Right lobe of liver (tissue), 4 donors: ENCODE data around the gene KMT2C.
"Not testable (repeated sequence)": the region's sequence is repeated elsewhere in the genome, so short reads cannot be mapped to it uniquely, and the experiment has no call there.

Source experiments
- CTCF ChIP-seq, 4 donors: fragments of 200-600 bp in 3 of 4; fragments of 450-650 bp in 1 of 4; IDR thresholded peaks; one replicate each; pipeline versions ENCODE4 v1.5.1 to v1.8.0; 2016 to 2022; ENCODE audit warnings: antibody characterized with exemption in 4 of 4, mild to moderate bottlenecking in 2 of 4
- POLR2A ChIP-seq: fragments of 450-650 bp; IDR thresholded peaks from one replicate; pipeline ENCODE4 v1.6.1; 2017; ENCODE audit warnings: antibody characterized with exemption, mild to moderate bottlenecking
- donor health status: DM: no; HTN: no; CAD: no.
- donor health status: DM: no; HTN: no; CAD: no.
- donor health status: DM: no; HTN: yes; CAD: no.

DNA sequence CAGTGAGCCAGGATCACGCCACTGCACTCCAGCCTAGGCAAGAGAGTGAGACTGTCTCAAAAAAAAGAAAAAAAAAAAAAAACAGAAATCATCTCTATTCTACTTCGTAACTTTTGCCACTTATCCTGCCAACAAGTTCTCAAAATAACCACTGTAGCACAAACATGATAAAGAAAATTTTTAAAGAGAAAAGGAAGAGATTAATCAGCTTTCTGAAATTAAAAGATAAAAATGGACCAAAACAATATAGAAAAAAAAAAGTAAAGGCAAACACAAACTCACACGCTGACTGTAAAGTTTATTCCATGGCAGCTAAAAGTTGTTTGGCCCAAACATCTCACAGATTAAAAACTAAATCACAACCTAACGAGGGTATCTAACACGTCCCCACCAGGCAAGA is 5.7 kb downstream of the KMT2C start:
- TF ChIP-seq CTCF (IDR thresholded peaks at IDR 0.05); POLR2A: not testable (repeated sequence)
